ENCODE data around the gene CDH22.

Gene CDH22

DNA sequence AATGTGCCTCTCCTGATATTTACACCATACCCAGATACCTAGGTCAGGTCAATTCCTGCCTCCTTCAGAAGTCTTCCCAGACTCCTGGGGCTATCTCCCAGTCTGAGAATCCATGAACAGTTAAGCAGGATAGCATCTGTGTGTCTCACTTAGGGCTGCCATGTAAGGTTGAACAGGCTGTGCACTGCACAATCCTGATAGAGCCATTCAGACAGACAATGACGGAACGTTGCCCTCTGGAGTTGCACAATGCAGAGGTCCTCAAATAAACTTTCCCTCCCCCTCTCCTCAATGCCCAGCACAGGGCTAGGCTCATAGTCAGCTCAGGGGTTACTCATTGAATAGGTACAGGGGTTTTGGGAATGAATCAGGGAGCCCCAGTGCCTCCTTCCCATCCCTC, 100.5 kb downstream of the CDH22 start:
- TF ChIP-seq, protein P1, sequence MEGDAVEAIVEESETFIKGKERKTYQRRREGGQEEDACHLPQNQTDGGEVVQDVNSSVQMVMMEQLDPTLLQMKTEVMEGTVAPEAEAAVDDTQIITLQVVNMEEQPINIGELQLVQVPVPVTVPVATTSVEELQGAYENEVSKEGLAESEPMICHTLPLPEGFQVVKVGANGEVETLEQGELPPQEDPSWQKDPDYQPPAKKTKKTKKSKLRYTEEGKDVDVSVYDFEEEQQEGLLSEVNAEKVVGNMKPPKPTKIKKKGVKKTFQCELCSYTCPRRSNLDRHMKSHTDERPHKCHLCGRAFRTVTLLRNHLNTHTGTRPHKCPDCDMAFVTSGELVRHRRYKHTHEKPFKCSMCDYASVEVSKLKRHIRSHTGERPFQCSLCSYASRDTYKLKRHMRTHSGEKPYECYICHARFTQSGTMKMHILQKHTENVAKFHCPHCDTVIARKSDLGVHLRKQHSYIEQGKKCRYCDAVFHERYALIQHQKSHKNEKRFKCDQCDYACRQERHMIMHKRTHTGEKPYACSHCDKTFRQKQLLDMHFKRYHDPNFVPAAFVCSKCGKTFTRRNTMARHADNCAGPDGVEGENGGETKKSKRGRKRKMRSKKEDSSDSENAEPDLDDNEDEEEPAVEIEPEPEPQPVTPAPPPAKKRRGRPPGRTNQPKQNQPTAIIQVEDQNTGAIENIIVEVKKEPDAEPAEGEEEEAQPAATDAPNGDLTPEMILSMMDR (IDR thresholded peaks at IDR 0.05; ENCODE audit: low read depth, low read length, missing control alignments): no peak
- no peak for DNase-seq (ENCODE audit: low read depth)
- no peak overlapping the region for H3K4me3 ChIP-seq (ENCODE audit: low read depth, low read length)

- no peak for DNase-seq (ENCODE audit: low read depth)
- H3K4me3 ChIP-seq (ENCODE audit: low read depth, low read length): no peak overlapping the region
- TF ChIP-seq, protein P1 (IDR thresholded peaks at IDR 0.05; ENCODE audit: low read depth, low read length, missing control alignments): no peak
These were observed 101.2 kb downstream of the CDH22 start for GRCh38 chr20:46206992-46207549.

- H3K4me3 ChIP-seq (ENCODE audit: low read depth, low read length): no peak overlapping the region
- DNase-seq (ENCODE audit: low read depth): peak; percentile 8
- TF ChIP-seq, protein P1 (IDR thresholded peaks at IDR 0.05; ENCODE audit: low read depth, low read length, missing control alignments): no peak
These were observed 102.3 kb downstream of the CDH22 start for GRCh38 chr20:46206025-46206424.

DNA sequence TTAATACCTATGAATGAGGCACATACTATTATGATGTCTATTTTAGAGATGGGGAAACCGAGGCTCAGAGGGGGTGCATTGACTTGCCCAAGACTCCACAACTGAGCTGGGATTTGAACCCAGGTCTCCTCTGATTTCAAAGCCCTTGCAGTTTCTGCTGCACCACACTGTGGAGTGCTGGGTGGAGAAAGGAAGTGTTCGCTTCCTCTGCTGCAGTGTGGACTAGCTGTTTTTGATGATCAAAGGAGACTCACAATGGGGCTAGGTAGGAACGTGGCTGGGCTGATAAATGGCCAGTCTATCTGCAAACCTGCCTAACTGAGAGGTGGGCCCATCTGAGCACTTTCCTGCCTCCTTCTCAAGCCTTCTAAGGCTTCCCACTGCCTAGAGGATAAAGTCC, 102.9 kb downstream of the CDH22 start:
- DNase-seq (ENCODE audit: low read depth): no peak
- no peak overlapping the region for H3K4me3 ChIP-seq (ENCODE audit: low read depth, low read length)

GRCh38 chr20:46204594-46205186, 103.6 kb downstream of the CDH22 start:
- no peak overlapping the region for H3K4me3 ChIP-seq (ENCODE audit: low read depth, low read length)
- TF ChIP-seq, protein P1 (IDR thresholded peaks at IDR 0.05; ENCODE audit: low read depth, low read length, missing control alignments): no peak
- DNase-seq (ENCODE audit: low read depth): no peak

More for the DNA sequence above, 102.9 kb downstream of the CDH22 start:
- TF ChIP-seq, protein P1 (IDR thresholded peaks at IDR 0.05; ENCODE audit: low read depth, low read length, missing control alignments): no peak

DNA sequence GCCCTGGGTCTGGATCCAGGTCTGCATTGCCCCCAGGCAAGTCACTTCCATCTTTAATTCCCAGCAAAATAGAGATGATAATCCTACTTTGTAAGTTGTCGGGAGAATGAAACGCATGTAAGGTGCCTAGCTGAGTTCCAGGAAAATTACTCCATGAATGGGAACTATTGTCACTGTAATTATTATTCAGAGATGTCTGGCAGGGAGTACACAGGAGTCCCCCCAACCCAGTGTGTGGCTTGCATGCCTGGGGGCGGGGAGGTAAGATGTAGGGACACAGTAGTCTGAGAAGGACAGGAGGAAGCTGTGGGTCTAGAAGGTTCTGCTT, 104.8 kb downstream of the CDH22 start:
- TF ChIP-seq, protein P1 (IDR thresholded peaks at IDR 0.05; ENCODE audit: low read depth, low read length, missing control alignments): no peak
- DNase-seq (ENCODE audit: low read depth): no peak
- no peak overlapping the region for H3K4me3 ChIP-seq (ENCODE audit: low read depth, low read length)
